HL-60 (cell line): ENCODE results near the gene CSF3.

ENCODE experiments used
- POLR2AphosphoS5 ChIP-seq: IDR thresholded peaks from 2 replicates; pipeline ENCODE4 v1.6.1; 2012; ENCODE audit warnings: low read depth
- SPI1 ChIP-seq: IDR thresholded peaks from 2 replicates; pipeline ENCODE4 v1.6.1; 2012; ENCODE audit warnings: low read depth, mild to moderate bottlenecking, borderline replicate concordance
- TF ChIP-seq, protein P1 (sequence below): IDR thresholded peaks from one replicate; pipeline ENCODE4 v1.5.1; 2011; ENCODE audit warnings: low read length, control low read depth, inconsistent platforms; ENCODE audit not compliant: insufficient read depth

DNA sequence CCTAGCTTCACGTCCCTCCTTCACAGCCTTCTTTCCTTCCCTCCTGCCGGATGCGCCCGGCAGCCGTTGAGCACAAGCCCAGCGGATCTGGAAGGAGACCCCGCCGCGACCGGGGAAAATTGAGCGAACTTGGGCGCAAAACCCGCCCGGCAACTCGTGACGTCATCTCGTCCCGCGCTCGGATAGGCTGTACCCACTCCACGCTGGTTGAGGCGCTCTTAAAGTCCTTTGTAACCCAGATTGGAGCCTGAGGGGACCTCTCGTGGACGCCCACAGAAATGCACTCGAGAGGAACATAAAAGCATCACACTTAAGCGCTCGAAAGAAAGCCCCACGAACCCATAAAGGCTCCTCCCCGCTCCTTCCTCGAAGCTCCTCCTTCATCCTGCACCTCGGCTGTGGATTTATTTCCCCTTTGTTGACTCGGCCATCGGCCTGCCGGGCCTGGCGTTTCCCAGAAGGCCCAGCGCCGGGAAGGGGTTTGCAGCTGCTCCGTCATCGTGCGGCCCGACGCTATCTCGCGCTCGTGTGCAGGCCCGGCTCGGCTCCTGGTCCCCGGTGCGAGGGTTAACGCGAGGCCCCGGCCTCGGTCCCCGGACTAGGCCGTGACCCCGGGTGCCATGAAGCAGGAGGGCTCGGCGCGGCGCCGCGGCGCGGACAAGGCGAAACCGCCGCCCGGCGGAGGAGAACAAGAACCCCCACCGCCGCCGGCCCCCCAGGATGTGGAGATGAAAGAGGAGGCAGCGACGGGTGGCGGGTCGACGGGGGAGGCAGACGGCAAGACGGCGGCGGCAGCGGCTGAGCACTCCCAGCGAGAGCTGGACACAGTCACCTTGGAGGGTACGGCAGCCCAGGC lies 34.7 kb upstream of the CSF3 start, which contains the start of gene PSMD3:
- peak; percentile 89 for TF ChIP-seq POLR2AphosphoS5
- TF ChIP-seq, protein P1, sequence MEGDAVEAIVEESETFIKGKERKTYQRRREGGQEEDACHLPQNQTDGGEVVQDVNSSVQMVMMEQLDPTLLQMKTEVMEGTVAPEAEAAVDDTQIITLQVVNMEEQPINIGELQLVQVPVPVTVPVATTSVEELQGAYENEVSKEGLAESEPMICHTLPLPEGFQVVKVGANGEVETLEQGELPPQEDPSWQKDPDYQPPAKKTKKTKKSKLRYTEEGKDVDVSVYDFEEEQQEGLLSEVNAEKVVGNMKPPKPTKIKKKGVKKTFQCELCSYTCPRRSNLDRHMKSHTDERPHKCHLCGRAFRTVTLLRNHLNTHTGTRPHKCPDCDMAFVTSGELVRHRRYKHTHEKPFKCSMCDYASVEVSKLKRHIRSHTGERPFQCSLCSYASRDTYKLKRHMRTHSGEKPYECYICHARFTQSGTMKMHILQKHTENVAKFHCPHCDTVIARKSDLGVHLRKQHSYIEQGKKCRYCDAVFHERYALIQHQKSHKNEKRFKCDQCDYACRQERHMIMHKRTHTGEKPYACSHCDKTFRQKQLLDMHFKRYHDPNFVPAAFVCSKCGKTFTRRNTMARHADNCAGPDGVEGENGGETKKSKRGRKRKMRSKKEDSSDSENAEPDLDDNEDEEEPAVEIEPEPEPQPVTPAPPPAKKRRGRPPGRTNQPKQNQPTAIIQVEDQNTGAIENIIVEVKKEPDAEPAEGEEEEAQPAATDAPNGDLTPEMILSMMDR, result peak; percentile 56
- no peak for TF ChIP-seq SPI1
